HCT116 (cell line): ENCODE data around the gene MAGI3. TPM values are rescaled to one million over a fixed set of nuclear protein-coding genes. Genes with fewer than 3 reads are reported as not detected.

Source experiments
- ATAC-seq: fragments of 200-7000 bp; cut with Tn5 transposase; 2 replicates; pipeline ENCODE4 v1.9.1; 2020; ENCODE audit warnings: mild to moderate bottlenecking, moderate library complexity
- BruUV-seq: library from RNA; stranded (reverse); fragments of 400-500 nt; replicated peaks from 2 replicates; lab custom pipeline; 2021; lab: Mats Ljungman, UMichigan
- CTCF ChIA-PET: fragments of 300-600 bp; sonication (Branson Sonifier 250); formaldehyde crosslinking; loops from one replicate; lab custom pipeline; 2021; ENCODE audit warnings: antibody characterized with exemption; lab: Charles Lee
- POLR2A ChIA-PET: fragments of 300-600, 350-600 bp; sonication (Branson Sonifier 250); formaldehyde crosslinking; loops from one replicate; lab custom pipeline; 2021; ENCODE audit warnings: antibody characterized with exemption; lab: Charles Lee
- RAD21 ChIA-PET, 2 experiments: fragments of 300-600 bp; sonication (Branson Sonifier 250); formaldehyde crosslinking; loops; one replicate each; lab custom pipeline; 2023; ENCODE audit warnings: low total read pairs in 2 of 2; ENCODE audit not compliant: uncharacterized antibody in 2 of 2, unreplicated experiment in 2 of 2, low non-redundant PET in 1 of 2; lab: Charles Lee
- DNase-seq: peaks from one replicate; pipeline ENCODE4 v3.0.0-alpha.2; 2010; ENCODE audit warnings: low read depth, low spot score
- H2AFZ ChIP-seq: fragments of 200-600 bp; shearing (Covaris generic), sonication (generic); 2 replicates; pipeline ENCODE4 v1.6.1; 2017; ENCODE audit warnings: low read depth, mixed run types, mixed read lengths, antibody characterized with exemption, low read length; ENCODE audit not compliant: poor library complexity, severe bottlenecking
- H3K27ac ChIP-seq: 2 replicates; pipeline ENCODE4 v1.5.1; 2012; ENCODE audit warnings: low read depth, low read length
- H3K27me3 ChIP-seq: fragments of 200-600 bp; sonication (generic); 2 replicates; pipeline ENCODE4 v1.6.1; 2016; ENCODE audit warnings: mixed run types, low read length, mixed read lengths; ENCODE audit not compliant: insufficient read depth
- H3K36me3 ChIP-seq, 2 experiments: fragments of 200-500 bp in 1 of 2; fragments of 200-600 bp in 1 of 2; sonication (Bioruptor generic) in 1 of 2; sonication (generic) in 1 of 2; 2 replicates each; pipeline versions ENCODE4 v1.5.1 to v1.6.1; 2014 to 2016; ENCODE audit warnings: low read length in 2 of 2, inconsistent platforms in 1 of 2, mixed read lengths in 1 of 2, mixed run types in 1 of 2; ENCODE audit not compliant: insufficient read depth in 2 of 2, control insufficient read depth in 1 of 2
- H3K4me1 ChIP-seq, 2 experiments: fragments of 200-600 bp in 1 of 2; sonication (generic) in 1 of 2; 2 replicates each; pipeline versions ENCODE4 v1.5.1 to v1.6.1; 2012 to 2017; ENCODE audit warnings: low read length in 2 of 2, inconsistent platforms in 1 of 2, mild to moderate bottlenecking in 1 of 2, mixed read lengths in 1 of 2, mixed run types in 1 of 2, moderate library complexity in 1 of 2; ENCODE audit not compliant: insufficient read depth in 2 of 2, control insufficient read depth in 1 of 2
- H3K4me2 ChIP-seq: fragments of 200-600 bp; sonication (generic); 2 replicates; pipeline ENCODE4 v1.6.1; 2017; ENCODE audit warnings: mixed run types, low read length, mixed read lengths
- H3K4me3 ChIP-seq, 2 experiments: fragments of 200-600 bp in 1 of 2; sonication (generic) in 1 of 2; replicated peaks in 1 of 2; 2 replicates each; pipeline ENCODE4 v1.5.1; 2011 to 2016; ENCODE audit warnings: low read length in 2 of 2, control low read depth in 1 of 2, low read depth in 1 of 2, mild to moderate bottlenecking in 1 of 2, mixed read lengths in 1 of 2, mixed run types in 1 of 2
- H3K79me2 ChIP-seq: fragments of 200-600 bp; sonication (generic); 2 replicates; pipeline ENCODE4 v1.6.1; 2017; ENCODE audit warnings: mild to moderate bottlenecking, mixed run types, low read length, moderate library complexity, mixed read lengths; ENCODE audit not compliant: insufficient read depth
- H3K9ac ChIP-seq: fragments of 200-600 bp; sonication (generic); 2 replicates; pipeline ENCODE4 v1.6.1; 2016; ENCODE audit warnings: low read length, mixed read lengths
- H3K9me2 ChIP-seq: fragments of 200-600 bp; sonication (generic), shearing (Covaris generic); 2 replicates; pipeline ENCODE4 v1.6.1; 2017; ENCODE audit warnings: mixed run types, mild to moderate bottlenecking, moderate library complexity; ENCODE audit not compliant: insufficient read depth
- H3K9me3 ChIP-seq, 2 experiments: fragments of 200-500 bp in 1 of 2; fragments of 200-600 bp in 1 of 2; sonication (Bioruptor generic) in 1 of 2; sonication (generic) in 1 of 2; 2 replicates each; pipeline ENCODE4 v1.6.1; 2014 to 2017; ENCODE audit warnings: low read length in 2 of 2, mixed read lengths in 2 of 2, inconsistent platforms in 1 of 2, low read depth in 1 of 2, mild to moderate bottlenecking in 1 of 2, mixed run types in 1 of 2, moderate library complexity in 1 of 2; ENCODE audit not compliant: control insufficient read depth in 1 of 2, insufficient read depth in 1 of 2
- H4K20me1 ChIP-seq: fragments of 200-600 bp; sonication (generic), shearing (Covaris generic); 2 replicates; pipeline ENCODE4 v1.6.1; 2017; ENCODE audit warnings: mixed run types, mild to moderate bottlenecking, moderate library complexity; ENCODE audit not compliant: insufficient read depth
- CBX3 ChIP-seq: IDR thresholded peaks from 2 replicates; pipeline ENCODE4 v1.6.1; 2012; ENCODE audit warnings: low read depth
- CEBPB ChIP-seq: IDR thresholded peaks from 2 replicates; pipeline ENCODE4 v1.6.1; 2012; ENCODE audit warnings: low read depth
- EGR1 ChIP-seq: IDR thresholded peaks from 2 replicates; pipeline ENCODE4 v1.6.1; 2012; ENCODE audit warnings: low read depth
- ELF1 ChIP-seq: IDR thresholded peaks from 2 replicates; pipeline ENCODE4 v1.6.1; 2012; ENCODE audit warnings: low read depth, borderline replicate concordance
- RAD21 ChIP-seq: IDR thresholded peaks from 2 replicates; pipeline ENCODE4 v1.6.1; 2012; ENCODE audit warnings: low read depth, mild to moderate bottlenecking
- SP1 ChIP-seq: IDR thresholded peaks from 2 replicates; pipeline ENCODE4 v1.6.1; 2012; ENCODE audit warnings: low read depth
- YY1 ChIP-seq: IDR thresholded peaks from 2 replicates; pipeline ENCODE4 v1.6.1; 2011; ENCODE audit warnings: low read length, low read depth, moderate library complexity, mild to moderate bottlenecking; ENCODE audit not compliant: insufficient replicate concordance; ENCODE audit errors: extremely low read depth
- ZNF274 ChIP-seq: fragments of 200-500 bp; sonication (Bioruptor generic); IDR thresholded peaks from 2 replicates; pipeline ENCODE4 v1.6.1; 2014; ENCODE audit warnings: mild to moderate bottlenecking, low read depth, low read length, inconsistent platforms
- intact Hi-C: fragments of 100-400 bp; cut with micrococcal nuclease; formaldehyde crosslinking; loops from 2 replicates; pipeline ENCODE4 v1.10.0; 2022
- total RNA-seq: library from RNA; stranded (reverse); gene quantifications from one replicate; pipeline ENCODE4 v1.2.1, GENCODE V29; 2021; ENCODE audit not compliant: unreplicated experiment
- TF ChIP-seq, protein P1 (sequence below): IDR thresholded peaks from 2 replicates; pipeline ENCODE4 v1.6.1; 2012; ENCODE audit warnings: low read depth
- TF ChIP-seq, protein P2 (sequence below): IDR thresholded peaks from 2 replicates; pipeline ENCODE4 v1.6.1; 2012
- TF ChIP-seq, protein P3 (sequence below): IDR thresholded peaks from 2 replicates; pipeline ENCODE4 v1.6.1; 2012
- TF ChIP-seq, protein P4 (sequence below): IDR thresholded peaks from 2 replicates; pipeline ENCODE4 v1.6.1; 2011; ENCODE audit warnings: mild to moderate bottlenecking, low read length, moderate library complexity; ENCODE audit not compliant: insufficient replicate concordance; ENCODE audit errors: extremely low read depth
- TF ChIP-seq, protein P5 (sequence below), 3 experiments: fragments of 200-600 bp in 1 of 3; sonication (generic) in 1 of 3; IDR thresholded peaks in 2 of 3; conservative IDR thresholded peaks in 1 of 3; 2 replicates each; pipeline ENCODE4 v1.5.1; 2012 to 2017; ENCODE audit warnings: low read depth in 2 of 3, low read length in 2 of 3, antibody characterized with exemption in 1 of 3, borderline replicate concordance in 1 of 3, control low read depth in 1 of 3, mild to moderate bottlenecking in 1 of 3, mixed read lengths in 1 of 3, mixed run types in 1 of 3, moderate library complexity in 1 of 3; ENCODE audit not compliant: insufficient read depth in 1 of 3

MAGI3 gene
- total RNA-seq, 1 experiment from 2014 or later: 11.8 TPM

DNA sequence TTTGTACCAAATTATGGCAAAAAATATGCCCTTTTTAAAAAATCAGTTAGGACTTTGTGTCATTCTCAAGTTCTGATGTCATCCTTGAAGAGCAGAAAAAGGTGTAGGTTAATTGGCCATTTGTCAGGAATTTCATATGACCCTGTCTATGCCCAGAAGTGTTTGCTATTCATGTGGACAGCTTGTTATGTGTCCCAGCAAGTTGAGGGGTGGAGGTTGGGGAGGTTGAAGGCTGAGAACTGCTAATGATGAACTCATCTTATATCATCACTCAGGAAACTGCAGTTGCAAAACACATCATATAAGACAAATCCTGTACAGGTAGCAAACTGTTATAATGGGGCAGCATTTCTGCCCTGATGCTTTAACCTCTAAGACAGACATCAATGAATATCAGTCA, 262.5 kb downstream of the MAGI3 start:
- intact Hi-C loops: no loop called here
- CTCF ChIA-PET: no interaction called here
- Histone ChIP-seq H3K4me3 (no peak overlapping the region), H2AFZ (no peak overlapping the region), H3K27me3 (no peaks in the 10 kb centered on the region), H3K36me3 (no peaks in the 10 kb centered on the region), H3K4me2 (no peak overlapping the region), H3K9me3 (no peaks in the 10 kb centered on the region), H3K79me2 (no peaks in the 10 kb centered on the region), H3K4me1 (no peaks in the 10 kb centered on the region), H4K20me1 (no peaks in the 10 kb centered on the region), H3K9me2 (no peaks in the 10 kb centered on the region), H3K9ac (no peak overlapping the region), H3K27ac (no peak overlapping the region)
- no peak for ATAC-seq
- no TSS peak for BruUV-seq
- TF ChIP-seq, protein P1, sequence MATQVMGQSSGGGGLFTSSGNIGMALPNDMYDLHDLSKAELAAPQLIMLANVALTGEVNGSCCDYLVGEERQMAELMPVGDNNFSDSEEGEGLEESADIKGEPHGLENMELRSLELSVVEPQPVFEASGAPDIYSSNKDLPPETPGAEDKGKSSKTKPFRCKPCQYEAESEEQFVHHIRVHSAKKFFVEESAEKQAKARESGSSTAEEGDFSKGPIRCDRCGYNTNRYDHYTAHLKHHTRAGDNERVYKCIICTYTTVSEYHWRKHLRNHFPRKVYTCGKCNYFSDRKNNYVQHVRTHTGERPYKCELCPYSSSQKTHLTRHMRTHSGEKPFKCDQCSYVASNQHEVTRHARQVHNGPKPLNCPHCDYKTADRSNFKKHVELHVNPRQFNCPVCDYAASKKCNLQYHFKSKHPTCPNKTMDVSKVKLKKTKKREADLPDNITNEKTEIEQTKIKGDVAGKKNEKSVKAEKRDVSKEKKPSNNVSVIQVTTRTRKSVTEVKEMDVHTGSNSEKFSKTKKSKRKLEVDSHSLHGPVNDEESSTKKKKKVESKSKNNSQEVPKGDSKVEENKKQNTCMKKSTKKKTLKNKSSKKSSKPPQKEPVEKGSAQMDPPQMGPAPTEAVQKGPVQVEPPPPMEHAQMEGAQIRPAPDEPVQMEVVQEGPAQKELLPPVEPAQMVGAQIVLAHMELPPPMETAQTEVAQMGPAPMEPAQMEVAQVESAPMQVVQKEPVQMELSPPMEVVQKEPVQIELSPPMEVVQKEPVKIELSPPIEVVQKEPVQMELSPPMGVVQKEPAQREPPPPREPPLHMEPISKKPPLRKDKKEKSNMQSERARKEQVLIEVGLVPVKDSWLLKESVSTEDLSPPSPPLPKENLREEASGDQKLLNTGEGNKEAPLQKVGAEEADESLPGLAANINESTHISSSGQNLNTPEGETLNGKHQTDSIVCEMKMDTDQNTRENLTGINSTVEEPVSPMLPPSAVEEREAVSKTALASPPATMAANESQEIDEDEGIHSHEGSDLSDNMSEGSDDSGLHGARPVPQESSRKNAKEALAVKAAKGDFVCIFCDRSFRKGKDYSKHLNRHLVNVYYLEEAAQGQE: no peak
- TF ChIP-seq ELF1: no peak
- TF ChIP-seq CEBPB: no peak
- TF ChIP-seq, protein P2, sequence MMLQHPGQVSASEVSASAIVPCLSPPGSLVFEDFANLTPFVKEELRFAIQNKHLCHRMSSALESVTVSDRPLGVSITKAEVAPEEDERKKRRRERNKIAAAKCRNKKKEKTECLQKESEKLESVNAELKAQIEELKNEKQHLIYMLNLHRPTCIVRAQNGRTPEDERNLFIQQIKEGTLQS: no peak
- TF ChIP-seq ZNF274: no peak
- TF ChIP-seq, protein P3, sequence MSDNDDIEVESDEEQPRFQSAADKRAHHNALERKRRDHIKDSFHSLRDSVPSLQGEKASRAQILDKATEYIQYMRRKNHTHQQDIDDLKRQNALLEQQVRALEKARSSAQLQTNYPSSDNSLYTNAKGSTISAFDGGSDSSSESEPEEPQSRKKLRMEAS: no peak
- TF ChIP-seq EGR1: no peak
- no peak for TF ChIP-seq RAD21
- TF ChIP-seq, protein P4, sequence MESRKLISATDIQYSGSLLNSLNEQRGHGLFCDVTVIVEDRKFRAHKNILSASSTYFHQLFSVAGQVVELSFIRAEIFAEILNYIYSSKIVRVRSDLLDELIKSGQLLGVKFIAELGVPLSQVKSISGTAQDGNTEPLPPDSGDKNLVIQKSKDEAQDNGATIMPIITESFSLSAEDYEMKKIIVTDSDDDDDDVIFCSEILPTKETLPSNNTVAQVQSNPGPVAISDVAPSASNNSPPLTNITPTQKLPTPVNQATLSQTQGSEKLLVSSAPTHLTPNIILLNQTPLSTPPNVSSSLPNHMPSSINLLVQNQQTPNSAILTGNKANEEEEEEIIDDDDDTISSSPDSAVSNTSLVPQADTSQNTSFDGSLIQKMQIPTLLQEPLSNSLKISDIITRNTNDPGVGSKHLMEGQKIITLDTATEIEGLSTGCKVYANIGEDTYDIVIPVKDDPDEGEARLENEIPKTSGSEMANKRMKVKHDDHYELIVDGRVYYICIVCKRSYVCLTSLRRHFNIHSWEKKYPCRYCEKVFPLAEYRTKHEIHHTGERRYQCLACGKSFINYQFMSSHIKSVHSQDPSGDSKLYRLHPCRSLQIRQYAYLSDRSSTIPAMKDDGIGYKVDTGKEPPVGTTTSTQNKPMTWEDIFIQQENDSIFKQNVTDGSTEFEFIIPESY: no peak
- no peak for TF ChIP-seq YY1
- no peak for TF ChIP-seq CBX3
- TF ChIP-seq, protein P5, sequence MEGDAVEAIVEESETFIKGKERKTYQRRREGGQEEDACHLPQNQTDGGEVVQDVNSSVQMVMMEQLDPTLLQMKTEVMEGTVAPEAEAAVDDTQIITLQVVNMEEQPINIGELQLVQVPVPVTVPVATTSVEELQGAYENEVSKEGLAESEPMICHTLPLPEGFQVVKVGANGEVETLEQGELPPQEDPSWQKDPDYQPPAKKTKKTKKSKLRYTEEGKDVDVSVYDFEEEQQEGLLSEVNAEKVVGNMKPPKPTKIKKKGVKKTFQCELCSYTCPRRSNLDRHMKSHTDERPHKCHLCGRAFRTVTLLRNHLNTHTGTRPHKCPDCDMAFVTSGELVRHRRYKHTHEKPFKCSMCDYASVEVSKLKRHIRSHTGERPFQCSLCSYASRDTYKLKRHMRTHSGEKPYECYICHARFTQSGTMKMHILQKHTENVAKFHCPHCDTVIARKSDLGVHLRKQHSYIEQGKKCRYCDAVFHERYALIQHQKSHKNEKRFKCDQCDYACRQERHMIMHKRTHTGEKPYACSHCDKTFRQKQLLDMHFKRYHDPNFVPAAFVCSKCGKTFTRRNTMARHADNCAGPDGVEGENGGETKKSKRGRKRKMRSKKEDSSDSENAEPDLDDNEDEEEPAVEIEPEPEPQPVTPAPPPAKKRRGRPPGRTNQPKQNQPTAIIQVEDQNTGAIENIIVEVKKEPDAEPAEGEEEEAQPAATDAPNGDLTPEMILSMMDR (IDR thresholded peaks at IDR 0.05 in 2 of 3, conservative IDR thresholded peaks at IDR 0.05 in 1 of 3; ENCODE audit: borderline replicate concordance in 1 of 3, insufficient read depth in 1 of 3, low read depth in 2 of 3, low read length in 2 of 3): no peak
- TF ChIP-seq SP1: no peak
- POLR2A ChIA-PET: no interaction called here
- DNase-seq: no peak
- RAD21 ChIA-PET: no interaction called here
